K562 (cell line): ENCODE measurements around the gene AHCYL1. TPM values are rescaled to one million over a fixed set of nuclear protein-coding genes. Genes with fewer than 3 reads are reported as not detected.

Experiments
- BHLHE40 ChIP-seq: IDR thresholded peaks from 2 replicates; pipeline ENCODE4 v1.6.1; 2011; ENCODE audit warnings: low read length, improper control_type of control experiment
- ETV1 ChIP-seq: fragments of 450-650 bp; conservative IDR thresholded peaks from 2 replicates; pipeline ENCODE4 v1.6.1; 2016; ENCODE audit warnings: missing genetic modification characterization, control low read depth, low read depth, missing compliant biosample characterization
- GTF3C2 ChIP-seq: IDR thresholded peaks from 3 replicates; pipeline ENCODE4 v1.6.1; 2011; ENCODE audit warnings: borderline replicate concordance, mild to moderate bottlenecking, moderate library complexity; ENCODE audit not compliant: insufficient read length; ENCODE audit errors: extremely low read depth
- MAFF ChIP-seq: IDR thresholded peaks from 2 replicates; pipeline ENCODE4 v1.6.1; 2012; ENCODE audit warnings: low read length, improper control_type of control experiment
- MIER1 ChIP-seq: fragments of 450-650 bp; IDR thresholded peaks from 2 replicates; pipeline ENCODE4 v1.6.1; 2016; ENCODE audit warnings: antibody characterized with exemption, mild to moderate bottlenecking, low read depth
- NR1H2 ChIP-seq: sonication (generic); formaldehyde crosslinking; IDR thresholded peaks from 2 replicates; pipeline ENCODE4 v1.4.0; 2020; ENCODE audit warnings: mild to moderate bottlenecking, missing genetic modification reagents
- SMAD2 ChIP-seq: fragments of 150-350 bp; IDR thresholded peaks from 2 replicates; pipeline ENCODE4 v1.6.1; 2014; ENCODE audit warnings: low read depth, mild to moderate bottlenecking, low read length
- TSHZ1 ChIP-seq: fragments of 250-450 bp; sonication (Bioruptor Pico); IDR thresholded peaks from 2 replicates; pipeline ENCODE4 v1.4.0; 2020; ENCODE audit warnings: mild to moderate bottlenecking, moderate library complexity
- ZMIZ1 ChIP-seq, 2 experiments: fragments of 150-350 bp in 1 of 2; IDR thresholded peaks; 2 replicates each; pipeline ENCODE4 v1.6.1; 2012 to 2016; ENCODE audit warnings: low read depth in 2 of 2, low read length in 2 of 2, mild to moderate bottlenecking in 1 of 2, moderate library complexity in 1 of 2
- ZNF224 ChIP-seq: sonication (generic); formaldehyde crosslinking; IDR thresholded peaks from 2 replicates; pipeline ENCODE4 v1.8.0; 2022; ENCODE audit warnings: mild to moderate bottlenecking, missing genetic modification reagents
- ZNF282 ChIP-seq: sonication (generic); formaldehyde crosslinking; IDR thresholded peaks from 2 replicates; pipeline ENCODE4 v1.8.1; 2023; ENCODE audit warnings: missing genetic modification reagents
- ZNF696 ChIP-seq: fragments of 250-450 bp; sonication (Bioruptor Pico); conservative IDR thresholded peaks from 2 replicates; pipeline ENCODE4 v1.4.0; 2020; ENCODE audit warnings: mild to moderate bottlenecking, moderate library complexity
- ZNF764 ChIP-seq: fragments of 250-450 bp; sonication (Bioruptor Pico); IDR thresholded peaks from 2 replicates; pipeline ENCODE4 v1.4.0; 2020; ENCODE audit warnings: low read depth, mild to moderate bottlenecking, moderate library complexity
- ZNF785 ChIP-seq: fragments of 250-450 bp; sonication (Bioruptor Pico); IDR thresholded peaks from 2 replicates; pipeline ENCODE4 v1.4.0; 2020; ENCODE audit warnings: mild to moderate bottlenecking
- polyA plus RNA-seq, 8 experiments: library from polyadenylated mRNA; depleted of rRNA in 4 of 8; stranded (reverse) in 5 of 8; unstranded in 3 of 8; fragments of >200 nt; fragmentation: Nextera tagmentation in 2 of 8; fragmentation: Illumina TruSeq in 1 of 8; extraction: Ambion mirVana in 2 of 8; extraction: Trizol in 1 of 8; gene quantifications; 2 replicates each; pipeline versions ENCODE4 v1.2.1 to v1.2.3, GENCODE V29; 2011 to 2014; ENCODE audit warnings: inconsistent platforms in 1 of 8, missing spikeins in 1 of 8
- total RNA-seq, 7 experiments: library from RNA; depleted of rRNA in 6 of 7; stranded (reverse); fragments of >200 nt in 6 of 7; fragmentation: Illumina TruSeq in 2 of 7; extraction: Trizol in 2 of 7; gene quantifications; 2 replicates each; pipeline versions ENCODE4 v1.2.1 to v1.2.3, GENCODE V29; 2011 to 2021; ENCODE audit warnings: low replicate concordance in 1 of 7
- TF ChIP-seq, protein P1 (sequence below): fragments of 250-450 bp; sonication (Bioruptor Pico); IDR thresholded peaks from 2 replicates; pipeline ENCODE4 v1.5.0; 2022; ENCODE audit warnings: mild to moderate bottlenecking

AHCYL1 gene
- total and polyA plus RNA-seq, 9 of the 15 experiments (the other 6 are each of a cell fraction or from before 2014, with no cell fraction given) = 27.3 to 118 (median 44.5) TPM

GRCh38 chr1:110003747-110004428, 19.3 kb downstream of the AHCYL1 start (continued):
- TF ChIP-seq, protein P1, sequence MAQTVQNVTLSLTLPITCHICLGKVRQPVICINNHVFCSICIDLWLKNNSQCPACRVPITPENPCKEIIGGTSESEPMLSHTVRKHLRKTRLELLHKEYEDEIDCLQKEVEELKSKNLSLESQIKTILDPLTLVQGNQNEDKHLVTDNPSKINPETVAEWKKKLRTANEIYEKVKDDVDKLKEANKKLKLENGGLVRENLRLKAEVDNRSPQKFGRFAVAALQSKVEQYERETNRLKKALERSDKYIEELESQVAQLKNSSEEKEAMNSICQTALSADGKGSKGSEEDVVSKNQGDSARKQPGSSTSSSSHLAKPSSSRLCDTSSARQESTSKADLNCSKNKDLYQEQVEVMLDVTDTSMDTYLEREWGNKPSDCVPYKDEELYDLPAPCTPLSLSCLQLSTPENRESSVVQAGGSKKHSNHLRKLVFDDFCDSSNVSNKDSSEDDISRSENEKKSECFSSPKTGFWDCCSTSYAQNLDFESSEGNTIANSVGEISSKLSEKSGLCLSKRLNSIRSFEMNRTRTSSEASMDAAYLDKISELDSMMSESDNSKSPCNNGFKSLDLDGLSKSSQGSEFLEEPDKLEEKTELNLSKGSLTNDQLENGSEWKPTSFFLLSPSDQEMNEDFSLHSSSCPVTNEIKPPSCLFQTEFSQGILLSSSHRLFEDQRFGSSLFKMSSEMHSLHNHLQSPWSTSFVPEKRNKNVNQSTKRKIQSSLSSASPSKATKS (CRISPR knock-in tag) = no peak
- TF ChIP-seq ZNF785 (CRISPR knock-in tag) = no peak
- no peak for TF ChIP-seq SMAD2
- TF ChIP-seq ZNF282 (CRISPR knock-in tag) = no peak
- TF ChIP-seq ZMIZ1 (IDR thresholded peaks at IDR 0.05; ENCODE audit: low read depth in 2 of 2, low read length in 2 of 2) = 0 out of 4 replicates have a peak, but pooled peaks of 1 of the 2 experiments have one; percentile 54
- no peak for TF ChIP-seq GTF3C2
- no peak for TF ChIP-seq MIER1
- TF ChIP-seq NR1H2 (CRISPR knock-in tag) = no peak
- peak; percentile 74 for TF ChIP-seq ETV1 (tag)
- TF ChIP-seq MAFF = peak; percentile 94
- 0 out of 2 replicates have a peak, but pooled peaks have one; percentile 45 for TF ChIP-seq BHLHE40
- TF ChIP-seq ZNF764 (CRISPR knock-in tag) = no peak
- TF ChIP-seq ZNF696 (CRISPR knock-in tag) = no peak
- no peak for TF ChIP-seq TSHZ1
- no peak for TF ChIP-seq ZNF224 (CRISPR knock-in tag)
